Measurements from ENCODE around the gene SLC25A27.

Gene SLC25A27

GRCh38 chr6:46720401-46720800, 67.6 kb downstream of the SLC25A27 start:
- Histone ChIP-seq H3K9me2 (replicated peaks; ENCODE audit: insufficient read depth, low read length) (no peaks in the 10 kb centered on the region), H4K20me1 (ENCODE audit: insufficient read depth, low read length) (no peaks in the 10 kb centered on the region), H3K4me2 (ENCODE audit: low read depth, low read length) (no peak overlapping the region), H3K9ac (ENCODE audit: low read length) (no peak overlapping the region), H3K9me3 (replicated peaks; ENCODE audit: insufficient read depth, low read length) (no peaks in the 10 kb centered on the region), H3K4me1 (ENCODE audit: low read length) (no peaks in the 10 kb centered on the region), H3K27ac (ENCODE audit: low read length) (no peak overlapping the region), H3K27me3 (replicated peaks; ENCODE audit: insufficient read depth, low read length) (no peaks in the 10 kb centered on the region), H3F3A (ENCODE audit: insufficient read depth, low read length) (no peaks in the 10 kb centered on the region), H2AFZ (ENCODE audit: low read length) (no peak overlapping the region), H3K79me2 (ENCODE audit: low read length) (no peaks in the 10 kb centered on the region), H3K36me3 (replicated peaks; ENCODE audit: insufficient read depth, low read length) (no peaks in the 10 kb centered on the region), H3K4me3 (ENCODE audit: low read length) (no peak overlapping the region)
- no peak for DNase-seq
- TF ChIP-seq EZH2phosphoT487 (IDR thresholded peaks at IDR 0.05; ENCODE audit: low read length) (no peak), CTCF (IDR thresholded peaks at IDR 0.05; ENCODE audit: low read length) (no peak), EZH2 (optimal IDR thresholded peaks at IDR 0.05; ENCODE audit: low read depth, low read length) (no peak)

Data from MM.1S (cell line).